A549 (cell line): Measurements from ENCODE around the gene ZBTB46. TPM values are rescaled to one million over a fixed set of nuclear protein-coding genes. Genes with fewer than 3 reads are reported as not detected.

Source experiments
- ATAC-seq, 2 experiments: fragments of 200-7000 bp in 1 of 2; fragments of >200 bp in 1 of 2; cut with Nextera tagmentation in 1 of 2; cut with Tn5 transposase in 1 of 2; 3 replicates each; pipeline versions ENCODE4 v1.8.0 to v1.9.1; 2018 to 2020; ENCODE audit warnings: mild to moderate bottlenecking in 1 of 2, moderate library complexity in 1 of 2
- CTCF ChIA-PET: fragments of 300-600 bp; sonication (Branson Sonifier 250); formaldehyde crosslinking; extraction: SDS; loops from one replicate; lab custom pipeline; 2021; ENCODE audit warnings: antibody characterized with exemption, inconsistent platforms; lab: Yijun Ruan, JAX
- POLR2A ChIA-PET: fragments of 350-600 bp; formaldehyde crosslinking; extraction: SDS; loops from one replicate; lab custom pipeline; 2021; ENCODE audit warnings: antibody characterized with exemption, inconsistent platforms; lab: Yijun Ruan, JAX
- DNase-seq, 2 experiments: peaks; one replicate each; pipeline versions ENCODE4 v3.0.0 to v3.0.0-alpha.2; 2011 to 2016; ENCODE audit warnings: low read depth in 1 of 2, low spot score in 1 of 2
- FAIRE-seq: peaks from 2 replicates; lab custom pipeline; 2011; peaks lifted over from hg19 to GRCh38; lab: Jason Lieb, UNC
- H3K27ac ChIP-seq, 2 experiments: fragments of >200 bp; sonication (Bioruptor Twin); formaldehyde crosslinking; 3 replicates each; pipeline ENCODE4 v1.5.1; 2016 to 2017
- H3K4me1 ChIP-seq: fragments of >200 bp; sonication (Bioruptor Twin); formaldehyde crosslinking; 3 replicates; pipeline ENCODE4 v1.6.1; 2016
- H3K4me2 ChIP-seq: fragments of >200 bp; sonication (Bioruptor Twin); formaldehyde crosslinking; 3 replicates; pipeline ENCODE4 v1.6.1; 2016
- H3K4me3 ChIP-seq: fragments of >200 bp; sonication (Bioruptor Twin); formaldehyde crosslinking; 3 replicates; pipeline ENCODE4 v1.5.1; 2016
- H3K9me3 ChIP-seq: fragments of >200 bp; sonication (Bioruptor Twin); formaldehyde crosslinking; 3 replicates; pipeline ENCODE4 v1.6.1; 2016
- BCL3 ChIP-seq: fragments of >200 bp; sonication (Bioruptor Twin); formaldehyde crosslinking; IDR thresholded peaks from 3 replicates; pipeline ENCODE4 v1.6.1; 2016
- CTCF ChIP-seq: fragments of >200 bp; sonication (Bioruptor Twin); formaldehyde crosslinking; IDR thresholded peaks from 3 replicates; pipeline ENCODE4 v1.5.1; 2016
- EHF ChIP-seq: fragments of 250-450 bp; sonication (Bioruptor Pico); IDR thresholded peaks from 2 replicates; pipeline ENCODE4 v1.5.0; 2020; ENCODE audit warnings: mild to moderate bottlenecking
- EHMT2 ChIP-seq: fragments of 200-600 bp; sonication (generic); IDR thresholded peaks from 2 replicates; pipeline ENCODE4 v1.6.1; 2016; ENCODE audit warnings: antibody characterized with exemption, low read depth, mild to moderate bottlenecking, moderate library complexity
- FOXS1 ChIP-seq: fragments of 250-450 bp; sonication (Bioruptor Pico); IDR thresholded peaks from 2 replicates; pipeline ENCODE4 v1.5.0; 2020; ENCODE audit warnings: mild to moderate bottlenecking, moderate library complexity
- HES2 ChIP-seq: fragments of >200 bp; sonication (Bioruptor Twin); formaldehyde crosslinking; IDR thresholded peaks from 2 replicates; pipeline ENCODE4 v1.6.1; 2016
- HEYL ChIP-seq: fragments of 250-450 bp; sonication (Bioruptor Pico); IDR thresholded peaks from 2 replicates; pipeline ENCODE4 v1.8.0; 2021; ENCODE audit warnings: mild to moderate bottlenecking, moderate library complexity
- HMGXB4 ChIP-seq: fragments of 250-450 bp; sonication (Bioruptor Pico); IDR thresholded peaks from 2 replicates; pipeline ENCODE4 v1.5.0; 2021; ENCODE audit warnings: mild to moderate bottlenecking, moderate library complexity, borderline replicate concordance
- HOXB13 ChIP-seq: fragments of 250-450 bp; sonication (Bioruptor Pico); IDR thresholded peaks from 2 replicates; pipeline ENCODE4 v1.5.0; 2020; ENCODE audit warnings: low read depth, mild to moderate bottlenecking, moderate library complexity
- HOXB5 ChIP-seq: fragments of 250-450 bp; sonication (Bioruptor Pico); IDR thresholded peaks from 2 replicates; pipeline ENCODE4 v1.5.0; 2020; ENCODE audit warnings: mild to moderate bottlenecking, moderate library complexity
- KDM1A ChIP-seq: fragments of 200-600 bp; sonication (generic); IDR thresholded peaks from 2 replicates; pipeline ENCODE4 v1.6.1; 2016; ENCODE audit warnings: low read depth, mild to moderate bottlenecking
- MAFK ChIP-seq: fragments of 450-650 bp; IDR thresholded peaks from 2 replicates; pipeline ENCODE4 v1.6.1; 2014; ENCODE audit not compliant: partially characterized antibody
- MAZ ChIP-seq: fragments of 150-350 bp; IDR thresholded peaks from 2 replicates; pipeline ENCODE4 v1.6.1; 2014; ENCODE audit warnings: antibody characterized with exemption, low read depth, low read length, borderline replicate concordance
- POLR2A ChIP-seq: IDR thresholded peaks from 2 replicates; pipeline ENCODE4 v1.6.1; 2012; ENCODE audit warnings: mild to moderate bottlenecking, low read length
- RAD21 ChIP-seq, 2 experiments: fragments of >200 bp in 1 of 2; sonication (Bioruptor Twin) in 1 of 2; formaldehyde crosslinking in 1 of 2; IDR thresholded peaks in 1 of 2; conservative IDR thresholded peaks in 1 of 2; 2 replicates in 1 of 2; 3 replicates in 1 of 2; pipeline ENCODE4 v1.6.1; 2012 to 2018; ENCODE audit warnings: inconsistent platforms in 1 of 2
- TFCP2L1 ChIP-seq: fragments of 250-450 bp; sonication (Bioruptor Pico); IDR thresholded peaks from 2 replicates; pipeline ENCODE4 v1.5.0; 2021; ENCODE audit warnings: mild to moderate bottlenecking
- WGBS: methylation state at CpG from one replicate; pipeline ENCODE4 v1.1.6; 2017; ENCODE audit errors: missing lambda C conversion rate; 5-methylcytosine and 5-hydroxymethylcytosine counted together
- polyA plus RNA-seq, 4 experiments: library from polyadenylated mRNA; depleted of rRNA in 3 of 4; stranded (reverse); fragments of >200 nt; fragmentation: RNase III in 1 of 4; extraction: RNeasy Plus Mini Kit Qiagen cat#74134 plus additional on column Dnase treatment in 1 of 4; gene quantifications; 2 replicates in 3 of 4; 3 replicates in 1 of 4; pipeline ENCODE4 v1.2.3, GENCODE V29; 2011 to 2017

ZBTB46 gene
- polyA plus RNA-seq, 2 of the 4 experiments (the other 2 are of a cell fraction): 0.17 to 0.43 TPM

GRCh38 chr20:63855363-63856097, 24.5 kb upstream of the ZBTB46 start:
- Histone ChIP-seq H3K4me2 (no peak overlapping the region), H3K4me3 (no peak overlapping the region), H3K4me1 (peaks cover 13% of the 10 kb centered on the region; the same call in 1 of the 3 replicates), H3K27ac (no peak overlapping the region), H3K9me3 (no peaks in the 10 kb centered on the region)
- CTCF ChIA-PET: interaction anchor here (0.6 to 2.6 kb wide), 3 partner anchors 9 to 69 kb away, joined by 3 to 12 read pairs (median 4); partner anchors contain the start of gene TPD52L2
- DNase-seq: no peak
- POLR2A ChIA-PET: interaction anchor here (1.6 kb wide), 1 partner anchor 10 kb away, joined by 13 read pairs; the partner anchor contains the start of gene TPD52L2
- TF ChIP-seq MAFK (no peak), POLR2A (0 out of 2 replicates have a peak, but pooled peaks have one; percentile 1)
- no peak for ATAC-seq
- WGBS: 75% methylated on average over 25 of the region's 36 CpGs
- FAIRE-seq: no peak

- 63% methylated on average over 9 of the region's 26 CpGs for WGBS
- H3K4me2 ChIP-seq: no peak overlapping the region
- POLR2A ChIA-PET: interaction anchor here (1.6 kb wide), 1 partner anchor 10 kb away, joined by 13 read pairs; the partner anchor contains the start of gene TPD52L2
- no peak for FAIRE-seq
- ATAC-seq: peak in 1 of 2 experiments; percentile 7; a peak in 1 of 6 replicates
- no peak overlapping the region for H3K4me3 ChIP-seq
- TF ChIP-seq HEYL (no peak), EHMT2 (no peak), HOXB13 (CRISPR knock-in tag) (no peak), HOXB5 (CRISPR knock-in tag) (no peak), KDM1A (no peak), RAD21 (conservative IDR thresholded peaks at IDR 0.05 in 1 of 2, IDR thresholded peaks at IDR 0.05 in 1 of 2) (no peak), MAZ (no peak), FOXS1 (no peak), TFCP2L1 (no peak), CTCF (no peak), BCL3 (no peak), HMGXB4 (no peak), EHF (CRISPR knock-in tag) (no peak), HES2 (no peak)
- TF ChIP-seq, all 56 proteins: peak for 0
- H3K4me1 ChIP-seq: peaks cover 13% of the 10 kb centered on the region; the same call in 1 of the 3 replicates
- no peaks in the 10 kb centered on the region for H3K9me3 ChIP-seq
- peak overlapping the region in 1 of 2 experiments; percentile 42; a peak in 2 of 6 replicates for H3K27ac ChIP-seq
- DNase-seq: no peak
- CTCF ChIA-PET: interaction anchor here (1.5 to 2.6 kb wide), 2 partner anchors 9 to 68 kb away, joined by 4 to 12 read pairs; partner anchors contain the start of gene TPD52L2
These were observed 23.8 kb upstream of the ZBTB46 start for GRCh38 chr20:63854766-63855362.
